NB4 (cell line): Measurements from ENCODE around the gene ADCY2.

ENCODE experiments used
- CTCF ChIP-seq: IDR thresholded peaks from one replicate; pipeline ENCODE4 v1.5.1; 2012; ENCODE audit warnings: low read depth, low read length
- POLR2A ChIP-seq: IDR thresholded peaks from 2 replicates; pipeline ENCODE4 v1.6.1; 2011; ENCODE audit warnings: mild to moderate bottlenecking; ENCODE audit not compliant: insufficient read length; ENCODE audit errors: extremely low read depth

- TF ChIP-seq CTCF = no peak
- no peak for TF ChIP-seq POLR2A
These were observed 99.2 kb downstream of the ADCY2 start for GRCh38 chr5:7495131-7495517.
